HepG2 (cell line): Measurements from ENCODE around the gene CELSR3. TPM values are rescaled to one million over a fixed set of nuclear protein-coding genes. Genes with fewer than 3 reads are reported as not detected.
A peak's percentile ranks its signal among the peaks of the same experiment; 100 is the strongest.

ENCODE experiments used
- CAMTA2 ChIP-seq: sonication (generic); formaldehyde crosslinking; IDR thresholded peaks from 2 replicates; pipeline ENCODE4 v1.4.0; 2020; ENCODE audit warnings: mild to moderate bottlenecking, missing genetic modification reagents, borderline replicate concordance
- CCDC6 ChIP-seq: sonication (generic); formaldehyde crosslinking; IDR thresholded peaks from 2 replicates; pipeline ENCODE4 v1.8.1; 2022; ENCODE audit warnings: mild to moderate bottlenecking, missing genetic modification reagents, moderate library complexity
- FOSL1 ChIP-seq: sonication (generic); formaldehyde crosslinking; IDR thresholded peaks from 2 replicates; pipeline ENCODE4 v1.9.0; 2021; ENCODE audit warnings: missing genetic modification reagents, borderline replicate concordance
- FOXJ3 ChIP-seq: sonication (generic); formaldehyde crosslinking; IDR thresholded peaks from 2 replicates; pipeline ENCODE4 v1.4.0; 2020; ENCODE audit warnings: missing genetic modification reagents, mild to moderate bottlenecking, borderline replicate concordance
- FOXK1 ChIP-seq: sonication (generic); formaldehyde crosslinking; IDR thresholded peaks from 2 replicates; pipeline ENCODE4 v1.4.0; 2020; ENCODE audit warnings: low read depth, missing genetic modification reagents, borderline replicate concordance
- HOXA3 ChIP-seq: sonication (generic); formaldehyde crosslinking; IDR thresholded peaks from 2 replicates; pipeline ENCODE4 v1.5.0; 2020; ENCODE audit warnings: missing genetic modification reagents
- HOXA9 ChIP-seq: sonication (generic); formaldehyde crosslinking; IDR thresholded peaks from 2 replicates; pipeline ENCODE4 v1.8.1; 2022; ENCODE audit warnings: missing genetic modification reagents, mild to moderate bottlenecking, moderate library complexity, borderline replicate concordance
- KLF13 ChIP-seq: sonication (generic); formaldehyde crosslinking; IDR thresholded peaks from 2 replicates; pipeline ENCODE4 v1.4.0; 2020; ENCODE audit warnings: mild to moderate bottlenecking, missing genetic modification reagents
- RAD51 ChIP-seq: fragments of 450-650 bp; IDR thresholded peaks from 2 replicates; pipeline ENCODE4 v1.6.1; 2016; ENCODE audit warnings: borderline replicate concordance
- TEAD2 ChIP-seq: sonication (generic); formaldehyde crosslinking; IDR thresholded peaks from 2 replicates; pipeline ENCODE4 v1.9.0; 2021; ENCODE audit warnings: missing genetic modification reagents
- THRA ChIP-seq: sonication (generic); formaldehyde crosslinking; IDR thresholded peaks from 2 replicates; pipeline ENCODE4 v1.4.0; 2020; ENCODE audit warnings: missing genetic modification reagents, borderline replicate concordance
- ZNF260 ChIP-seq: sonication (generic); formaldehyde crosslinking; IDR thresholded peaks from 2 replicates; pipeline ENCODE4 v1.4.0; 2020; ENCODE audit warnings: missing genetic modification reagents, low read depth, mild to moderate bottlenecking, borderline replicate concordance
- ZNF639 ChIP-seq: conservative IDR thresholded peaks from 2 replicates; pipeline ENCODE4 v1.6.1; 2018; ENCODE audit warnings: missing genetic modification reagents
- ZNF709 ChIP-seq: sonication (generic); formaldehyde crosslinking; IDR thresholded peaks from 2 replicates; pipeline ENCODE4 v1.5.0; 2020; ENCODE audit warnings: mild to moderate bottlenecking, missing genetic modification reagents
- ZNF766 ChIP-seq: sonication (generic); formaldehyde crosslinking; IDR thresholded peaks from 2 replicates; pipeline ENCODE4 v1.5.0; 2020; ENCODE audit warnings: missing genetic modification reagents, borderline replicate concordance
- ZNF850 ChIP-seq: sonication (generic); formaldehyde crosslinking; conservative IDR thresholded peaks from 2 replicates; pipeline ENCODE4 v1.9.0; 2021; ENCODE audit warnings: mild to moderate bottlenecking, missing genetic modification reagents
- polyA plus RNA-seq, 8 experiments: library from polyadenylated mRNA; depleted of rRNA in 3 of 8; stranded (reverse) in 7 of 8; unstranded in 1 of 8; fragments of >200 nt; fragmentation: Illumina TruSeq in 4 of 8; extraction: Trizol in 4 of 8; gene quantifications; 2 replicates each; pipeline versions ENCODE4 v1.2.1 to v1.2.3, GENCODE V29; 2011 to 2016; ENCODE audit warnings: low read depth in 4 of 8, missing spikeins in 1 of 8, mixed read lengths in 1 of 8; ENCODE audit not compliant: insufficient read depth in 1 of 8
- total RNA-seq, 5 experiments: library from RNA; depleted of rRNA; stranded (reverse); fragments of >200 nt; fragmentation: Illumina TruSeq; extraction: Trizol; gene quantifications; 2 replicates each; pipeline ENCODE4 v1.2.3, GENCODE V29; 2016; ENCODE audit warnings: low read depth in 1 of 5
- TF ChIP-seq, protein P1 (sequence below): sonication (generic); formaldehyde crosslinking; IDR thresholded peaks from 2 replicates; pipeline ENCODE4 v1.8.0; 2022; ENCODE audit warnings: missing genetic modification reagents, low read depth, mild to moderate bottlenecking, borderline replicate concordance
- TF ChIP-seq, protein P2 (sequence below): IDR thresholded peaks from 2 replicates; pipeline ENCODE4 v1.6.1; 2012; ENCODE audit warnings: inconsistent platforms
- TF ChIP-seq, protein P3 (sequence below): sonication (generic); formaldehyde crosslinking; IDR thresholded peaks from 2 replicates; pipeline ENCODE4 v1.4.0; 2020; ENCODE audit warnings: missing genetic modification reagents

Gene CELSR3
- total and polyA plus RNA-seq, 2 of the 13 experiments (the other 11 are each of a cell fraction or from before 2014, with no cell fraction given): 5.4 to 6.7 TPM

GRCh38 chr3:48609088-48610005 lies 53.3 kb downstream of the CELSR3 start, which contains the start of gene UQCRC1 (continued):
- TF ChIP-seq ZNF260 (0 out of 2 replicates have a peak, but pooled peaks have one; percentile 43), ZNF850 (CRISPR knock-in tag) (no peak), ZNF766 (CRISPR knock-in tag) (no peak), HOXA3 (CRISPR knock-in tag) (peak; percentile 96), THRA (CRISPR knock-in tag) (peak; percentile 20; the same call in 1 of the 2 replicates), HOXA9 (CRISPR knock-in tag) (no peak; the same call in 1 of the 2 replicates), TEAD2 (no peak), KLF13 (CRISPR knock-in tag) (peak; percentile 76), ZNF709 (CRISPR knock-in tag) (peak; percentile 24; the same call in 1 of the 2 replicates), ZNF639 (CRISPR knock-in tag) (no peak; the same call in 1 of the 2 replicates), CCDC6 (CRISPR knock-in tag) (peak; percentile 47; the same call in 1 of the 2 replicates), FOXK1 (peak; percentile 36; the same call in 1 of the 2 replicates), FOXJ3 (CRISPR knock-in tag) (no peak), RAD51 (no peak), CAMTA2 (CRISPR knock-in tag) (peak; percentile 94; the same call in 1 of the 2 replicates), FOSL1 (CRISPR knock-in tag) (no peak)
- TF ChIP-seq, protein P1, sequence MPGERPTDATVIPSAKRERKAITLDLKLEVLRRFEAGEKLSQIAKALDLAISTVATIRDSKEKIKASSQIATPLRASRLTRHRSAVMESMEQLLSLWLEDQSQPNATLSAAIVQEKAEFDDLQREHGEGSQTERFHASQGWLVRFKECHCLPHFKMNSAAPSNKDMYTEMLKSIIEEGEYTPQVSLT (CRISPR knock-in tag): no peak
- TF ChIP-seq, protein P2, sequence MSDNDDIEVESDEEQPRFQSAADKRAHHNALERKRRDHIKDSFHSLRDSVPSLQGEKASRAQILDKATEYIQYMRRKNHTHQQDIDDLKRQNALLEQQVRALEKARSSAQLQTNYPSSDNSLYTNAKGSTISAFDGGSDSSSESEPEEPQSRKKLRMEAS: peak; percentile 57
- TF ChIP-seq, protein P3, sequence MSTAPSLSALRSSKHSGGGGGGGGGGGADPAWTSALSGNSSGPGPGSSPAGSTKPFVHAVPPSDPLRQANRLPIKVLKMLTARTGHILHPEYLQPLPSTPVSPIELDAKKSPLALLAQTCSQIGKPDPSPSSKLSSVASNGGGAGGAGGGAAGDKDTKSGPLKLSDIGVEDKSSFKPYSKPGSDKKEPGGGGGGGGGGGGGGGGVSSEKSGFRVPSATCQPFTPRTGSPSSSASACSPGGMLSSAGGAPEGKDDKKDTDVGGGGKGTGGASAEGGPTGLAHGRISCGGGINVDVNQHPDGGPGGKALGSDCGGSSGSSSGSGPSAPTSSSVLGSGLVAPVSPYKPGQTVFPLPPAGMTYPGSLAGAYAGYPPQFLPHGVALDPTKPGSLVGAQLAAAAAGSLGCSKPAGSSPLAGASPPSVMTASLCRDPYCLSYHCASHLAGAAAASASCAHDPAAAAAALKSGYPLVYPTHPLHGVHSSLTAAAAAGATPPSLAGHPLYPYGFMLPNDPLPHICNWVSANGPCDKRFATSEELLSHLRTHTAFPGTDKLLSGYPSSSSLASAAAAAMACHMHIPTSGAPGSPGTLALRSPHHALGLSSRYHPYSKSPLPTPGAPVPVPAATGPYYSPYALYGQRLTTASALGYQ (CRISPR knock-in tag): peak; percentile 32; the same call in 1 of the 2 replicates
